ENCODE measurements around the gene WDR43.

The WDR43 gene

DNA sequence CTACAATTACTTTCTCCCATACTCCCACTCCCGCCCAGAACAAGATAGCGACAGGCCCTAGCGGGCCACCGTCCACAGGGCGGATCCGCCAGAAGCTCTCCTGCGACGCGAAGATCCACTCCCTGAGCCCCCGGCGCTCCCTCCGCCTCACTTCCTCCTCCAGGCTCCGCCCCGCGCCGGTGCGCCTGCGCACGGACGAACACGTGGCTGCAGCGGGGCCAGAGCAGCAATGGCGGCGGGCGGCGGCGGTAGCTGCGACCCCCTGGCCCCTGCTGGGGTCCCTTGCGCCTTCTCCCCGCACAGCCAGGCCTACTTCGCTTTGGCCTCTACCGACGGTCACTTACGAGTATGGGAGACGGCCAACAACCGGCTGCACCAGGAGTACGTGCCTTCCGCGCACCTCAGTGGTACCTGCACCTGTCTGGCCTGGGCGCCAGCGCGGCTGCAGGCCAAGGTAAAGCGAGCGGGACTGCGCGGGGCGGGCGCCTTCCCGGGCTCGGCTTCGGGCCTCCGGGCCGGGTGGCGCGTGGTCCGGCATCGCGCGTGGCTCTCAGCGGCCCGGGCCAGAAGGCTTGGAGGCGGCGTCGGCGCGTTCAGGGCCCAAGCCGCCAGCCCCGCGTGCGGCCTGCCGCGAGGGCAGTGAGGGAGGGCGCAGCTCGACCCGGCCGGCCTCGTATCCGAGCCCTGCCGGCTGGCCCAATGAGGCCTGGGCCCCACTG, at the start of gene WDR43:
Gene WDR43, plus strand, starts transcription at position 198 of the 719 bp plus-strand sequence. Its CDS starts 32 bp downstream, at position 230.
- in situ Hi-C loops (cut with MboI; ENCODE audit: low sequenced_read_pairs) = no loop called here

GRCh38 chr2:28855193-28855592, 39.3 kb upstream of the WDR43 start:
- in situ Hi-C loops (cut with MboI; ENCODE audit: low sequenced_read_pairs) = no loop called here

- in situ Hi-C loops (cut with MboI; ENCODE audit: low sequenced_read_pairs) = no loop called here
Observed at GRCh38 chr2:28855977-28856376, 38.5 kb upstream of the WDR43 start.

GRCh38 chr2:28868611-28869010, 25.9 kb upstream of the WDR43 start:
- in situ Hi-C loops (cut with MboI; ENCODE audit: low sequenced_read_pairs) = no loop called here

GRCh38 chr2:28869494-28870145, 24.8 kb upstream of the WDR43 start:
- in situ Hi-C loops (cut with MboI; ENCODE audit: low sequenced_read_pairs) = no loop called here

GRCh38 chr2:28870146-28870891, 24.1 kb upstream of the WDR43 start, which contains the start of gene TRMT61B:
TSS of gene TRMT61B (minus strand) at chr2:28870309. CDS start at chr2:28870277, 32 bp downstream.
- in situ Hi-C loops (cut with MboI; ENCODE audit: low sequenced_read_pairs) = no loop called here

DNA sequence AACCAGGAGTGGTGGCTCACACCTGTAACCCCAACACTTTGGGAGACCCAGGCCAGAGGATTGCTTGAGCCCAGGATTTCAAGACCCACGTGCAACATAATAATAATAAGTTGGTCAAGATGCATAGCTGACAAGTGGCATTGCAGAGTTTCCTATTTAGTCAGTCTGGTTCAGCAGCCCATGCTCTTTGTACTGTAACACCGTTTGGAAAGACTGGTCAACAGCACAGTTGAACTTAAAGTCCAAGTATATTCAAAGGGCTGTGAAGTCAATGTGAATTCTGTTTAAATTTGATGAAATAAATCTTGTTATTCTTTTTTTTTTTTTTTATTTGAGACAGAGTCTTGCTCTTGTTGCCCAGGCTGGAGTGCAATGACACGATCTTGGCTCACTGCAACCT, 22.8 kb upstream of the WDR43 start:
- in situ Hi-C loops (cut with MboI; ENCODE audit: low sequenced_read_pairs) = no loop called here

DNA sequence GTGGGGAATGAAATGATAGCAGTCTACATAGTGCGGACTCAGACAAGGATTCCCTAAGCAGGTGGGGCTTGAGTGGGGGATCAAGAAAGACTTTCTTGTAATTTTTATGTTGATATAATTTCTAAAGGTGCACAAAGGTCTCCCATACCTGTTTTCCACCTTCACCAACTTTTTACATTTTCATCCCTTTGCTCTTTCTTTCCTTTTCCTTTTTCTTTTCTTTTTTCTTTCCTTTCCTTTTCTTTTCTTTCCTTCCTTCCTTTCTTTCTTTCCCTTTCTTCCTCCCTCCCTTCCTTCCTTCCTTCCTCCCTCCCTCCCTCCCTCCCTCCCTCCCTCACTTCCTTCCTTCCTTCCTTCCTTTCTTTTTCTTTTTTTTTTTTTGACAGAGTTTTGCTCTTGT, 14.3 kb upstream of the WDR43 start:
- in situ Hi-C loops (cut with MboI; ENCODE audit: low sequenced_read_pairs) = no loop called here

- in situ Hi-C loops (cut with MboI; ENCODE audit: low sequenced_read_pairs) = no loop called here
Observed at GRCh38 chr2:28893488-28893887, 979 bp upstream of the WDR43 start.

GRCh38 chr2:28895189-28895893, 874 bp downstream of the WDR43 start:
- in situ Hi-C loops (cut with MboI; ENCODE audit: low sequenced_read_pairs) = no loop called here

DNA sequence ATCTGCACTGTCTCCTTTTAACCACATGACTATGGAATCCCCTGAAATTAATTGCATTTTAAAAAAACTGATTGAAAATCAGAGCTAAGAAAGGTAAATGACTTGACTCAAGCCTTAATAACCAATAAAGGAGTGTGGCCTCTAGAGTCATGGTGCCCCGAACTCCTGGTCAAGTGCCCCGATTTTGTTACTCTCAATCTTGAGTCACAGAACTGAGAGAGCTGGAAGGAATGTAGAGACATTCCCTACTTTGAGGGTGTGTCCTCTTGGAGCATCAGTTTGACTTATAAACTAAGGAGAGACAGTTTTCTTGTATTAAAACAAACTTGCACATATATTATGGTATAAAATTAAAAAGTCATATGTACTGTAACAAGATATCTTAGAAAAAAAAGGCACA, 2.4 kb downstream of the WDR43 start:
- in situ Hi-C loops (cut with MboI; ENCODE audit: low sequenced_read_pairs) = no loop called here

DNA sequence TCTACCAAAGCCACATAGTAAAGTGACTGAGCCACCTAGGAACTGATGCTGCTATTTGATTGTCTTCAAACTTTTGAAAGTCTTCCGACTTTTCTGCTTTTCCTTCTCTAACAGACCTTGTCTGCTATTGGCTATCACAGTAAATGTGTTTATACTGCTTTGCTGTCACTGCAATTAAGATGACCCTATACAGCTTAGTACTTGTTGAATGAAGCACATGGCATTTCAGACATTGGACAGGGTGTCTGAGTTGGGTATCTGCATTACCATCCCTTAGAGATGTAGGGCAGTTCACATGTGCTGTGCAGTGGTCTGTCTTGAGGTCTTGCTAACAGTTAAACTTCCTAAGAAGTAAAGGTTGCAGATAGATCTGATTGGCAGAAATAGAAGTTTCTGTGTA, 3.6 kb downstream of the WDR43 start:
- in situ Hi-C loops (cut with MboI; ENCODE audit: low sequenced_read_pairs) = no loop called here

DNA sequence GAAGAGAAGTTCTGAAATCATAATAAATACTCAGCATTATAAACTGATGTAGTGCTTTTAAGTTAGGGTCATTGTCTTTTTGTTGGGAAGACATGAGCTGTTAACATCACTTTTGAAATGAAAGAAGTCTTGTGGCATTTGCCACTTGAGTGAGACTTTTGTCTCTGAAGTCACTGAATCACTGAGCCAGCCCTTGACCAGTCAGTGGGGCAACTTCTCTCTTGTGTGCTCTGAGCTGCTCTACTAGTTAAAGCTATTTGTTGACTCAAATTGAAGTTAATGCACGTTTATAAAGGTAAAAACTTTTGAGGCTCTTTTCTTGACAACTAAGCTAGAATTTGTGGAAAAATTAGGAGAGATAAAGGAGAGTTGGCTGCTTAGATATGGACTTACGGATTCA, 6.7 kb downstream of the WDR43 start:
- in situ Hi-C loops (cut with MboI; ENCODE audit: low sequenced_read_pairs) = no loop called here

DNA sequence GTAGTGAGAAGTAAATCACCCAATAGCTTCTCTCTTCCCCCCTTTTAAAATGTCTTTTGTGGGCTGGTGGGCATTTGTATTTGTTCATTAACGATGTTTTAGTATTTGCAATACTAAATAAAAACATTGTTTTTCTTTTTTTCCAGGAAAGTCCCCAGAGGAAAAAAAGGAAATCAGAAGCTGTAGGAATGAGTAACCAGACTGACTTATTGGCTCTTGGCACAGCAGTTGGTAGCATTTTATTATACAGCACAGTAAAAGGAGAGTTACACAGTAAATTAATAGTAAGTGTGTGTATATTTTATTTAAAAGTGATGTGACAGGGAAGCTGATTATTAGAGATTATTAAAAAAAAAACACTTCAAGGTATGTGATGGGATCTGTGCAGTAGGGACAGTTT, 7.4 kb downstream of the WDR43 start:
- in situ Hi-C loops (cut with MboI; ENCODE audit: low sequenced_read_pairs) = no loop called here

- in situ Hi-C loops (cut with MboI; ENCODE audit: low sequenced_read_pairs) = no loop called here
Observed at GRCh38 chr2:28902584-28902983, 8.1 kb downstream of the WDR43 start.

DNA sequence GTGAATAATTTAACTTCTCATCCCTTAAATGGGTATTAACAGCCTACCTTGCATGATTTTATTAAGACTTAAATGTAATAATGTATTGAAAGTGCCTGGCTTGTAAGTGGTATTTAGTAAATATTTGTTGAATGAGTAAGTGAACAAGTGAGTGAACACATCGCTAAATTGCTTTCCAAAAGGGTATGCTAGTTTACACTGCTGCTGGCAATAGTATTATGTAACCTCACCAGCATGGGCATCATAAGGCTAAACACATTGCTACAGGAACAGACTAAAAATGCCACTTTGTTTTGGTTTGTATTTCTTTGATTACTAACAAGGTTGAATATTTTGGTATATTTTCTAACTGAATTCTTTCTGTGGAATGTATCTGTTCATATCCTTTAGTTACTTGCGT, 9.8 kb downstream of the WDR43 start:
- in situ Hi-C loops (cut with MboI; ENCODE audit: low sequenced_read_pairs) = no loop called here

DNA sequence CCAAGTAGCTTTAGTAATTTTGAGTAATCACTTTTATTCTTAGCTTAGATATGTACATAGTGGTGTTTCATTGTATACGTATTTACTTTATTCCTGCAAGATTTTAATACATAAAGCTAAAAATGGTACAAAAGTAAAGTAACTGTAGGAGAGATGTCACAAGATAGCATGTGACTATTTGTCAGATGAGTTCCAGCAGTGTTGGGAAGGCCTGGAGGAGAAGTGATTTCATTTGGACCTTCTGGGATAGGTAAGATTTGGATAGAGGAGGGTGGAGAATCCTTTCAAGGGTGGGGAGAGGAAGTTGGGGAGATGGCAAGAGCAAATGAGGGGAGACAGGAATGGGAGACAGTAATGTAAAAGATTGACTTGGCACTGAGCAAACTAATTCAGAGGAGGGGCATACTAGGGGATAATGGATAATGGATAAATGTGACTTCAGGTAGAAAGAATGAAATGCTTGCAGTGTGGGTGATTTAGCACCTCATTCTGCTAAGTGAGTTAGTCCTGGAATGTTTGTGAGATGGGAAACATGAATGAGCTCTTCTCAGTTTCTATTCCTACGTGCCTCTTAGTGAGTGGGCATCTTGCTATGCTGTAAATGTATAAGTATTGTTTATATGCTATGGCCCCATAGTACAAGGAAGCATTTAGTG, 10.5 kb downstream of the WDR43 start:
- in situ Hi-C loops (cut with MboI; ENCODE audit: low sequenced_read_pairs) = no loop called here

- in situ Hi-C loops (cut with MboI; ENCODE audit: low sequenced_read_pairs) = no loop called here
Observed at GRCh38 chr2:28905533-28905932, 11.1 kb downstream of the WDR43 start.

- in situ Hi-C loops (cut with MboI; ENCODE audit: low sequenced_read_pairs) = no loop called here
Observed at GRCh38 chr2:28906376-28906775, 11.9 kb downstream of the WDR43 start.

- in situ Hi-C loops (cut with MboI; ENCODE audit: low sequenced_read_pairs) = no loop called here
Observed at GRCh38 chr2:28906821-28907220, 12.4 kb downstream of the WDR43 start.

DNA sequence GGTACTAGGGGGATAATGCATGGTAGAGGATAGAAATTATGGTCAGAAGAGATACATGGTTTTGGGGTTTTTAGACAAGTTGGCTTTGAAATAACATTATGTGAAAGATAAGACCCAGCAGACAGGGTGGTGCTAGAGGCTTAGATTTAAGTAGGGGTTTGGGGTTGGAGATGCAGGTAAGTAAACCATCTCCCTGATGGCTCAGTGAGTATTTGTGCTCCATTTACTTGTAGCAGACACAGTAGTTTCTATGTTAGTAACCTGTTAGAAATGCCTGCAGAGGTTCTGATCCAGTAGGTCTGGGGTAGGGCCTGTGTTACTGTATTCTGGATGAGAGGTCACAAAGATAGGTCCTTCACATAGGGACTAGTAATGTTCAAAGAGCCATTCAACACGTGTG, 13.7 kb downstream of the WDR43 start:
- in situ Hi-C loops (cut with MboI; ENCODE audit: low sequenced_read_pairs) = no loop called here
